IPS-18c (cell line): Measurements from ENCODE around the gene DUSP7.

Experiments
- H3K4me3 ChIP-seq: 2 replicates; pipeline ENCODE4 v1.7.0; 2013; ENCODE audit warnings: low read depth, mild to moderate bottlenecking, low read length, moderate library complexity; ENCODE audit not compliant: insufficient read depth
- H3K9me3 ChIP-seq: one replicate; pipeline ENCODE4 v1.6.1; 2013; ENCODE audit warnings: mild to moderate bottlenecking, low read length, moderate library complexity; ENCODE audit not compliant: control insufficient read depth, insufficient read depth

DUSP7 gene, protein sequence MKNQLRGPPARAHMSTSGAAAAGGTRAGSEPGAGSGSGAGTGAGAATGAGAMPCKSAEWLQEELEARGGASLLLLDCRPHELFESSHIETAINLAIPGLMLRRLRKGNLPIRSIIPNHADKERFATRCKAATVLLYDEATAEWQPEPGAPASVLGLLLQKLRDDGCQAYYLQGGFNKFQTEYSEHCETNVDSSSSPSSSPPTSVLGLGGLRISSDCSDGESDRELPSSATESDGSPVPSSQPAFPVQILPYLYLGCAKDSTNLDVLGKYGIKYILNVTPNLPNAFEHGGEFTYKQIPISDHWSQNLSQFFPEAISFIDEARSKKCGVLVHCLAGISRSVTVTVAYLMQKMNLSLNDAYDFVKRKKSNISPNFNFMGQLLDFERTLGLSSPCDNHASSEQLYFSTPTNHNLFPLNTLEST

DNA sequence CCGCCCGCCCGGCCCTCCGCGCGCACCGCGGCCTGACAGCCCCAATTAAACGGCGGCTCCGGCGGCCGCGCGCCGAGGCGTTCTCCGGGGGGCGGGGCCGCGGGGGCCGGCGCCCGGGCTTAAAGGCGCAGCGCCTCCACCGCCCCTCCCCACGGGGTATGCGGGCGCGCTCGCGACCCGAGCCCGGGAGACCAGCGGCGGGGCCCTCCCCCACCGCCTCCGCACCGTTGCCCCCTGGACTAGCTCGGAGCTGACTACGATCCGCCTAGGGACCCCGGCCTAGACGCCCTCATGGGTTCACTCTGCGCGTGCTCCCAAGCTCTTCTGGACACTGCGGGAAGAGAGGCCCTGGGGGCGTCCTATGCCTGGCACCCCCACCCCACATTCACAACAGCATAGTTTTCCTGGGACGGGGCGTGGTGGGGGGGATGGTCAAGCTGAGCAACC, at the start of gene DUSP7:
Gene DUSP7 (minus strand): TSS at position 51 of the 447 bp plus-strand sequence. CDS start 205 bp downstream, outside the sequence.
- Histone ChIP-seq H3K9me3 (no peaks in the 10 kb centered on the region), H3K4me3 (peak within 1 kb of the TSS; percentile 57)

DNA sequence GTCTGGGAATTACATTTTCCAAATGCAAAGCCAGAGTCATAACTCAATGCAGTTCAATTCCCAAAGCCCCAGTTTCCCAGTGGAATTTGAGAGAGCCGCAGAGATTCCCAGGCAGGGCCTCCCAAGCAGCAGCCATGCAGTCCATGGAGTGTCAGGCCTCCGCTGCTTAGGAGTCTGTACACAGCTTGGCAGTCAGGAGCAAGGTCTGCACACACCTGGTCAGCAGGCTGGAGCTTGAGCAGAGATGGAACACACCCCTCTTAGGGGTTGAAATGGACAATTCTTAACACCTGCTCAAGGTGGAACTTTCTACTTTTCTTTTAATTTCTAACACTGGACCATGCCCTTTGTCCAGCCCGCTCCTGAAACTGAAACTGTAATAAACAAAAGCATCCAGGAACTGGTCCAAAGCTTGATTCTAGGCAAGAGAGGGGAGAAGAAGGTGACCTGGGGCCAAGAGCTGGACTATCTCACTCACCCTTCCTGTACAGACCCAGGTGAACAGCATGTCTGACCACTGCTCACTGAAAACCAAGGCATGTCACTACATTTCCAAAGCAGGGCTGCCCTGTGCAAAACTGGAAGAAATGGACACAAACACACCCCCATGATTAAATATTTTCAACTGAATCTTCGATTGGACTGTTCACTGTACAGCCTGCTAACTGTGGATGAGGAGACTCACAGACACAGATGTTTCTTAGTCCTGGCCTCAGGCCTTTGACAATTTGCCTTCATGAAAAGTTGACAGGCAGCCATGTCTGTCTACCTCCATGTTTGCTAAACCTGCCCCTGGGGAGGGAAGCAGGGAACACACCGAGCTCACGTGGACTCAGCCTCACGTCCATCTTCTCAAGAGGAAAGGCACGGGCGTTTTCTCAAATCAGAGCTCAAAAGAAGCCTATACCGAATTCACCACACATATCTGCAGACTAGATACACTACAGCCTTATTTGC, 48.6 kb upstream of the DUSP7 start:
- Histone ChIP-seq H3K4me3 (no peak overlapping the region), H3K9me3 (no peaks in the 10 kb centered on the region)

DNA sequence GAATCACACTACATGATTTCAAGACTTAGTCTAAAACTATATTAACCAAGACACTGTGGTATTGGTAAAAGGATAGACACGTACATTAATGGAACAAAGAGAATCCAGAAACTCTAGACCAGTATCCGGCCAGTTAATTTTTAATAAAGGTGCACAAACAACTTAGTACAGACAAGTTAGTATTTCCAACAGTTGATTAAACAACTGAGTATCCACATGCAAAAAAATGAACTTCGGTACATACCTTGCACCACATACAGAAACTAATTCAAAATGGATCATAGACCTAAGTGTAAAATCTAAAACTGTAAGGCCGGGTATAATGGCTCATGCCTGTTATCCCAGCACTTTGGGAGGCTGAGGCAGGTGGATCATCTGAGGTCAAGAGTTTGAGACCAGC, 46.6 kb upstream of the DUSP7 start:
- H3K4me3 ChIP-seq, result no peak overlapping the region
- no peaks in the 10 kb centered on the region for H3K9me3 ChIP-seq

DNA sequence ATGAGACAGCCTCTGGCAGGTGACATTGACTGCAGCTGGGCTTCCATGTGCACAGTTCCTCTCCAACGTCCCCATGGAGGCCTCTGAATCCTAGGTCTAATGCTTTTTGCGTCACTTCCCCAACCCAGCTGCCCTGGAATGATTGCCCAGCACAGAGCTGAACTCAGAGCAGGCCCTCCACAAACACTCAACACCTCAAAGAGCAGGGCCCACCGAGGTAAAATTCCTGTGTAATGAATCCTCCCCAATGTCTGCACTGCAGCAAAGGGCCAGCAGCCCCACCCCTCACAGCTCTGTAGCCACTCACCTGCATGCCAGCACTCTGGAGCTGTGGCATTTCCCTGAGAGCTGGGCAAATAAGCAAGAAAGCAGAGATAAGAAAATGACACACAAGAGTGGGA, 42.6 kb upstream of the DUSP7 start:
- Histone ChIP-seq H3K9me3 (no peaks in the 10 kb centered on the region), H3K4me3 (no peak overlapping the region)

DNA sequence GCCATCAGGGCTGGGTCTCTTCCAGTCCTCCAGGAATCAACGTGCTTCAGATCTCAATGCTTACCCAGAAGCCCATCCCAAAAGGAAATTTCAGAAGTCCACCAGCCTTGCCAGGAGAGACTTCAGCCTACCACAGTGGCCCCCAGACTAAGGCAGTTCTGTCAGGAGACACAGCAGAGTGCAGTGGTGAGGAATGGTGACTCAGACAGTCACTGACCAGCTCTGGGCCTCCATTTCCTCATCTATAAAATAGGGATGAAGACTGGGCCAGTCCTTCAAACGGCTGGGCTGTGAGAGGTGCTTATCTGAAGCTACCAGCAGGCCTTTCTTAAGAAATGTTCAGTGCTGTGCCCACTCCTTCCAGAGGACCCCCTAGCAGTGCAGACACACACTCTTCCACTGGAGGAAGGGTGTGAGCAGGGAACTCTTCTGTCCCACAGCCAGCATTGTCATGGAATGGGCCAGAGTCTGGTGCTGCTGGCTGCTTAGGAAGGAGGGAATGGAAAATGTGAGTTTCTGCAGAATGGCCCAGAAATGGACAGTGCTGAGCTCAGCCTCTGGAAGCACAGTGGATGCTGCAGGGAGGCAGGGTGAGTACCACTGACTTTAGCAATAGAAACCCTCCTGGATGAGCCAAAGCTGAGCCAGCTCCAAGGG, 41.6 kb upstream of the DUSP7 start:
- H3K4me3 ChIP-seq, result no peak overlapping the region

DNA sequence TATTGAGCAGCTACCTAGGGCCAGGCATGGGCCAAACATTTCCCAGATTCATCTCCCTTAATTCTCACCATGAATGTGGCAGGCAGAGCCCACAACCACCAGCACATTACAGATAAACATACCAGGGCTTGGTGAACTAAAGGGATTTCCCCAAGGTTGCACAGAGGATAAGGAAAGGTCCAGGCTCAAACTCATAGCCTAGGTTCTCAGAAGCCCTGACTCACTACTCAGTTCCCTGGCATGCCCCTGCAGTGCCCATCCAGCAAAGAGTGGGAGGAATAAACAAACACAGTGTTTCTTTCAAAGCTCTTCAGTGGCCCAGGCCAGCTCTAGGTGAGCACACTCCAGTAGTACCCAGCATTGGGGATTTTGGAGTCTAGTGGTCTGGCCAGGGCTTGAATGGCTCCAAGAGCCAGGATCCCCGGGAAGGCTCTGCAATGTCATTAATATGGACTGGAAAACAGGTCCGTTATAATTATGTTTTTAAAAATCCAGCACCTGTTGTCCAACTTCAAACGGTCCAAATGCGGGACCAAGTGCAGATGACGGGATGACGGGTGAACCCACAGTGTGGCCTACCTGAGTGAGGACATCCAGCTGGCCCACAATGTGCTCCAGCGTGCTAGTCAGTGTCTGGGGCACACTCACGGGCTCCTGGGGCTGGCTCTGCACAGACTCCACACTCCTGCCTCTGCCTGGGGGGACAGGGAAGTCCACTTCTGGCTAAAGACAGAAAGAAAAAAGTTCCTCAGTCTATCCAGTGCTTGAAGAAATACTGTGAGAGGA, 39.8 kb upstream of the DUSP7 start:
- Histone ChIP-seq H3K9me3 (no peaks in the 10 kb centered on the region), H3K4me3 (no peak overlapping the region)

More for the DNA sequence above, 41.6 kb upstream of the DUSP7 start:
- no peaks in the 10 kb centered on the region for H3K9me3 ChIP-seq

DNA sequence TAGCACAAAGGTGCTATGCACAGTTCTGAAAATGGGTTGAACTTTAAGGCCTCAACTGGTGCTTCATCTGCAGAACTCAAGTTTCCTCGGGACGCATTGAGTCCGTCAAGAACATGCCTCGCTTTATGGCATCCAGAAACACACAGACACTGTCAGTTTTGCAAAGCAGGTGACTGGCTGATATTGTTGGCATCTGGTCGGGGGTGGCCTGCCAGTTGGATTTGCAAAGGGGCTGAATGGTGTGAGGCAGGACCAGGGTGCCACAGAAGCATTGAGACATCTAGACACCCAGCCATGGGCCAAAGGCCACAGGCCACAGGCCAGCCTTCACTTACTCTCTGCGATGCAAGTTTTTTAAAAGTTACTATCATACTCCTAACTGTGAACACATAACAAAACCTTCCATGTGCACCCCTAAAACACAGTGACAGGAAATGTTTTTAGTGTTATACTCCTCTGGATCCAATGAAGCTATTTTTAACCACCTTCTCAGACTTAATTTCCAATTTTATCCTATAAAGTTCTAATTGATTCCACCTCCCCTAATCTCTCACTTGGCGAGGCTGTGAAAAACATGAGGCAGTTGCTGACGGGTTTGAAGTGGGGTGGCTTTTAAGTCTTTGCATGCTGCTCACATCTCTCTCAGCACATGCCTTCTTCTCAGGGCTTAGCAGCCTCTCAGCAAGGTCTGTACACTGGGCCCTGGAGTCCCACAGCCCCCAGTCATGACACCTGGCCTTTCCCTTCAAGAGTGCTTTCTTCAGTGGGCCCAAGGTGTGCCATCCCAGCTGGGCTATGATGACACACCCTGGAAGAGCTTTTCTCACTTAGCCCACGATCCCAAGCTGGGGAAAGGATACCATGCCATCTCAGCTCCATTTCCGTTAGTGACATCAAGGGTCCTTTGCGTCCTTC, 38.5 kb upstream of the DUSP7 start:
- no peaks in the 10 kb centered on the region for H3K9me3 ChIP-seq

DNA sequence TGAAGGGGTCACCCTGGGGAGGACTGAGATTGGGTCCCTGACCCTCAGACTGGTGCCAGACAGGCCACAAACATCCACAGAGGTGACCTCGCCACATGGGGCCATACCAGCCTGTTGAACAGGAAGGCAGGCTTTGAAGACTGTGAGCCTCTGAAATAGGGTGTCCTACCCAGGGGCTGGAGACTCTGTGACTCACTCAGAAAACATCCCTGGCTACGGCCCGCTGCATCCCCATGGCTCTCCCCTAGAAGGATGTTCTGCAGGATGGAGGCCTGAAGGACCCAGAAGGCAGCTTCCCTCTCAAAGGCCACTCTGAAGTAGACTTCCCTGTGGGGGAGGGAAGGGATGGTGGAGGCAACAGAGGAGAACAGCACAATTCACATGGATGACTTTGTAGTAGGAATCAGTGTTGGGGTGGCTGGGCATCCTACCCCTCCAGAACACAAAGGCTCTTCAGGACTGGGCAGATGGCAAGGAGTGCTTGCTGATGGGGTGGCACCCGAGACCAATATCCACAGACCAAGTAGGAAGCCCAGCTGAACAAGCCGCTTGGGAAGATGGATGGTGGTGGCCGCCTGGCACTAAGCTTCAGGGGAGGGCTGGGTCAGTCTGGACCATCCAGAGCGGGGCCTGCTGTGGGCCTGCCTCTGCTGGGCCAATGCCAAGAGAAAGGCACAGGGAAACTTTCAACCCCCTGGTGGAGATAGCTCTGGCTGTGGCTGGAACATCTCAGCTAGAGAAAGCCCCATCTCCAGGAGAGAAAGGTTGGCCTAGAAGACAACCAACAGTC, 37.6 kb upstream of the DUSP7 start:
- H3K9me3 ChIP-seq, result no peaks in the 10 kb centered on the region
- no peak overlapping the region for H3K4me3 ChIP-seq

More for the DNA sequence above, 38.5 kb upstream of the DUSP7 start:
- no peak overlapping the region for H3K4me3 ChIP-seq

DNA sequence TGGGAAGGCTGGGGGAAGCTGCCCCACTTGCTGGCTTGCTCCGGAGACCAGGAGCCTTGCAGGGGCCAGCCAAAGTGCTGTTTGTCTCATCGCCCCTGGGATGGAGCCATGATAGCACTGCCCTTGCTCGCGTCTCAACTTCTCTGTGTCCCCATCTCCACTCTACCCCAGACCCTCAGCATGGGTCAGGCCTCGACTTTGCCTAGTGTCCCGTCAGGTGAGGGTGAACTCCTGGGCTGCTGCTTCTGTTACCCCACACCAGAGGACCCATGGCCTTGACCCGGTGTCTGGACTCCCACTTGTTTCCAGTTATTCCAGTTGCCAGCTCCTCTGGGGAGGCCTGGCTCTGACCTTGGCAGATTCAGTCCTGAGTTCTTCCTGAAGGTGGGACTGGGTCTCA, 36.5 kb upstream of the DUSP7 start:
- no peaks in the 10 kb centered on the region for H3K9me3 ChIP-seq

DNA sequence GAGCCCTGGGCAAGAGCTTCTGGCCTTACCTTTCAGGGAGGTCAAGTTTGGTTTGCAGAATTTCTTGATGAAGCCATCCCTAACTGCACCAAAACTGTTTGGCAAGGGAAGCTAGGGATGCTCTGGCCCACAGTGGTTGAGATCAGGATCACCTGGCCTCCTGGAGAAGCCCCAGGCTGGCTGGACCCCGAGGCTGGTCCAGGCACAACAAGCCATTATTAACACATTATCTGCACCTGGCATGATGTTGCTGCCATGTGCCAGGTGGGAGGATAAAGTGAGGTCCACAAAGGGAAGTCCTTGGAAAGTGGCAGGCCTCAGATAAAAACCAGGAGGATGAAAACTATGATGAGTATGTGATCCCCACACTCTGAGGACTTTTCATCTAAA, 35.9 kb upstream of the DUSP7 start:
- no peak overlapping the region for H3K4me3 ChIP-seq
- no peaks in the 10 kb centered on the region for H3K9me3 ChIP-seq

More for the DNA sequence above, 36.5 kb upstream of the DUSP7 start:
- H3K4me3 ChIP-seq, result no peak overlapping the region

DNA sequence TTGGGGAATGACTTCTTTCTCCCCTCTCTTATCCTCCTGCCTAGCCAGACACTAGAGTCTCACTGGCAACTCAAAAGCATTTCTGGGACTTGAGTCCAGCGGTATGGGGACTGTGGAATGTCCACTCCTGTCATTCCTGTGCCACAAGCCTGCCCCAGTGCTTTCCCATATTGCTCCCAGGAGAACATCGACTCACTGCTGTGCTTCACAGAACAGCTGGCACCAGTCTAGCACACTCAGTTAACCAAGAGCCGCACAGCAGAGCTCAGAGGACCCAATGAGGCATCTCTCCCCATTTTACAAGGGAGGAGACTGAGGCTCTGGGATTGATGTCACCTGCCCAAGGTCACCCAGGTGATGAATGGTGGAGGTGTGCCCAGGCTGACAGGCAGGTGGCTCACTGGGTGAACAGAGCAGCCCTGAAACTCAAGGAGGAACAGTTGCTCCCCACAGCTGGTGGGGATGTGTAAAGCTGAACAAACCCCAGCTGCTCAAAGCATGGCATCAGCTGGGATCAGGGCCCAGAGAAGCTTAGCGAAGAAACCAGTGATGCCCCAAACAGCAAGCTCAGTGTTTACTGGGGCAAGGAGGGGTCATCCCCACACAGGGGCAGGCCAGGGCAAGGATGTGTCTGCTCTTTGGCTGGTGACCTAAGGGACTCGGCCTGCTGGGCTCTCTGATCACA, 35.4 kb upstream of the DUSP7 start:
- no peak overlapping the region for H3K4me3 ChIP-seq

DNA sequence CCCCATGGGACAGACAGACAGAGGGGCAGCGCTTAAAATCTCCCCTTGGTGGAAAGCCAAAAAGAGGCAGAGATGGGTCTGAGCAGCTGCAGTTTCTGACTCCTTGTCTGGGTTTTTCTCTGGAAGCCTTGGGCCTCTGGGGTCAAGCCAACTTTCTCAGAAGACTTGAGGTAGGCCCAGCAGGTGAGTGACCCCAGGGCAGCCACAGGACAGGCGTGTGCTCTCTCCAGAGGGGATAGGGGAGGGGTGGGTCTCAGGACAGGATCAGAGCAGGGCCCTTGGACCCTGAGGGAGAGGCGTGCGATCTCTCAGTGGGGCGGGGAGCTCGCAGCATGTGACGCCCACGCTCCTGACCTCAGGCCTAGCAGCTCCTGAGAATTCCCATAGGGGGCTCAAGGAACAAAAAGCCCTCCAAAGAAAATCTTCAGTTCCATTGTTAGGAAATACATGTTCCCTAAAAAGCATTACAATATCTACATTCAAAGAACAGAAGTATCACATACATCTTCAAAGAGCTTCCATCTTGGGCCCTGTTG, 34.6 kb upstream of the DUSP7 start:
- no peak overlapping the region for H3K4me3 ChIP-seq
- no peaks in the 10 kb centered on the region for H3K9me3 ChIP-seq

More for the DNA sequence above, 35.4 kb upstream of the DUSP7 start:
- no peaks in the 10 kb centered on the region for H3K9me3 ChIP-seq

DNA sequence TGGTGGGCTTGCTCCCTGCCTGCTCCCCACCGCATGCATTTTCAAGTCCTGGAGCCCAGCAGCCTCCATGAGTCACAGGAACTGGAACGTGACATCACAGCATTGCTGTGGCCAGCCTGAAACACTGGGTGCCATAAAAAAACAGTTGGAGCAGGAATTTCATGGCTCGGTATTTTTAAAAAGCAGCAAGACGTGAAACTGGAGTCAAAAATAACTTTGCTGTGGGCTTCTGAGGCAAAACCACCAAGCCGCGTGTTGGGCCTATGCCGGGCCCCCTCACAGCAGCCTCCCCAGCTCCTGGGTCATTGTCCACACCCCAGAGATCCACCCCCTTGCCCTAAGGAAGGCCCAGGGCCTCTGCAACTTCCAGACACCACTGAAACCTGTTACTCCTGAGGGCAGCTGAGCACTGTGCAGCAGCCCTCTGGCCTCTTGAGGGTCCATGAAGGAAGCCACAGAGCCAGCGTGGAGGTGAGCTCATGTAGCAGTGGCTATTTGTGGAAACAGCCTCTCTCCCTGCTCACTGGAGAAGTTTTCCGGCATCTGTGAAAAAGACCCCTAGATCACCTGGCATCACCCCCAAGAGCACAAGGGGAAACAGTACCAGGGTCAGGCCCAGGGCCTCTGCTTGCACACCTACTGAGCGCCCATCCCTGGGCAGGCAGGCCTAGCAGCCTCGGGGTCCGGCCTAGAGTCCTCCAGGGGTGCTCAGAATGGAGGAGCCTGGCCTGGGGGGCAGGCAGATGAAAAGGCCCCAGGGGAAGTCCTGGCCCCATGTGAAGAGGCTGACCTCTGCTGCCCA, 34.0 kb upstream of the DUSP7 start:
- no peak overlapping the region for H3K4me3 ChIP-seq
- no peaks in the 10 kb centered on the region for H3K9me3 ChIP-seq

DNA sequence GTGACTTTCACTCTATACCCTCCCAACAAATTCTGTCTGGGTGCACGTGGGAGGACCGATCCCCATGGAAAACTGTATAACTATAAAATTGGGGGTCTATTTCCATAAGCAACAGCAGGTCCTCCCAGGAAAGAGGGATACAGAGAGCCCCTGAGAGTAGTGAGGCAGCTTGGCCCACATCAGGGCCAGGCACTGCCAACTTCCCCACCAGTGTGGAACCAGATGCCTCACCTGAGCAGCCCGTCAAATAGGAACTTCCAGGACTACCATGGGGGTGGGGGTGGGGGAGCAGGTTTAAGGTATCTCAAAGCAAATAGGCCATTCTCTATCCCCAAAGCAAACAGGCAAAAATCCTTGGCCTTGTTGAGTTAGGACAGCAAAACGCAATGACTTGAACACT, 33.3 kb upstream of the DUSP7 start:
- Histone ChIP-seq H3K4me3 (no peak overlapping the region), H3K9me3 (no peaks in the 10 kb centered on the region)
